HepG2 (cell line): ENCODE results near the gene TPM2. TPM values are rescaled to one million over a fixed set of nuclear protein-coding genes. Genes with fewer than 3 reads are reported as not detected.

ENCODE experiments used
- ATF7-NPFF ChIP-seq: sonication (generic); formaldehyde crosslinking; IDR thresholded peaks from 2 replicates; pipeline ENCODE4 v1.8.1; 2023; ENCODE audit warnings: mild to moderate bottlenecking, low read depth, missing genetic modification reagents, moderate library complexity
- CBFB ChIP-seq: sonication (generic); formaldehyde crosslinking; IDR thresholded peaks from 2 replicates; pipeline ENCODE4 v1.4.0; 2020; ENCODE audit warnings: missing genetic modification reagents
- CSRNP2 ChIP-seq: sonication (generic); formaldehyde crosslinking; conservative IDR thresholded peaks from 2 replicates; pipeline ENCODE4 v1.8.0; 2022; ENCODE audit warnings: low read depth, missing genetic modification reagents
- EP300 ChIP-seq, 3 experiments: sonication (generic) in 1 of 3; formaldehyde crosslinking in 1 of 3; IDR thresholded peaks; 2 replicates each; pipeline versions ENCODE4 v1.5.1 to v1.6.1; 2011 to 2020; ENCODE audit warnings: low read depth in 2 of 3, low read length in 2 of 3, borderline replicate concordance in 1 of 3, improper control_type of control experiment in 1 of 3, mild to moderate bottlenecking in 1 of 3, missing genetic modification reagents in 1 of 3, moderate library complexity in 1 of 3
- FOXA3 ChIP-seq: IDR thresholded peaks from 2 replicates; pipeline ENCODE4 v1.6.1; 2016; ENCODE audit warnings: missing genetic modification reagents, missing compliant biosample characterization
- KDM6A ChIP-seq: IDR thresholded peaks from 2 replicates; pipeline ENCODE4 v1.6.1; 2016; ENCODE audit warnings: low read depth
- NAIF1 ChIP-seq: sonication (generic); formaldehyde crosslinking; IDR thresholded peaks from 2 replicates; pipeline ENCODE4 v1.5.0; 2020; ENCODE audit warnings: mild to moderate bottlenecking, missing genetic modification reagents, borderline replicate concordance
- RFXAP ChIP-seq: sonication (generic); formaldehyde crosslinking; IDR thresholded peaks from 2 replicates; pipeline ENCODE4 v1.4.0; 2020; ENCODE audit warnings: missing genetic modification reagents, borderline replicate concordance
- STAG1 ChIP-seq: sonication (generic); formaldehyde crosslinking; IDR thresholded peaks from 2 replicates; pipeline ENCODE4 v1.4.0; 2020; ENCODE audit warnings: missing genetic modification reagents
- TBP ChIP-seq: sonication (generic); formaldehyde crosslinking; IDR thresholded peaks from 2 replicates; pipeline ENCODE4 v1.5.0; 2020; ENCODE audit warnings: missing genetic modification reagents
- THAP8 ChIP-seq: sonication (generic); formaldehyde crosslinking; IDR thresholded peaks from 2 replicates; pipeline ENCODE4 v1.5.1; 2020; ENCODE audit warnings: missing genetic modification reagents, mild to moderate bottlenecking, borderline replicate concordance
- TMF1 ChIP-seq: sonication (generic); formaldehyde crosslinking; IDR thresholded peaks from 2 replicates; pipeline ENCODE4 v1.8.1; 2022; ENCODE audit warnings: low read depth, missing genetic modification reagents
- YEATS2 ChIP-seq: sonication (generic); formaldehyde crosslinking; IDR thresholded peaks from 2 replicates; pipeline ENCODE4 v1.4.0; 2020; ENCODE audit warnings: missing genetic modification reagents, borderline replicate concordance
- ZBTB1 ChIP-seq: sonication (generic); formaldehyde crosslinking; IDR thresholded peaks from 2 replicates; pipeline ENCODE4 v1.4.0; 2020; ENCODE audit warnings: missing genetic modification reagents, borderline replicate concordance
- ZEB1 ChIP-seq: IDR thresholded peaks from 2 replicates; pipeline ENCODE4 v1.6.1; 2012; ENCODE audit warnings: mild to moderate bottlenecking, low read depth, inconsistent platforms; ENCODE audit not compliant: insufficient replicate concordance
- ZHX1 ChIP-seq: sonication (generic); formaldehyde crosslinking; IDR thresholded peaks from 2 replicates; pipeline ENCODE4 v1.8.1; 2022; ENCODE audit warnings: low read depth, mild to moderate bottlenecking, missing genetic modification reagents
- ZNF101 ChIP-seq: sonication (generic); formaldehyde crosslinking; IDR thresholded peaks from 2 replicates; pipeline ENCODE4 v1.4.0; 2020; ENCODE audit warnings: mild to moderate bottlenecking, low read depth, missing genetic modification reagents, borderline replicate concordance
- ZNF12 ChIP-seq: sonication (generic); formaldehyde crosslinking; IDR thresholded peaks from 2 replicates; pipeline ENCODE4 v1.5.0; 2020; ENCODE audit warnings: missing genetic modification reagents
- ZNF30 ChIP-seq: sonication (generic); formaldehyde crosslinking; IDR thresholded peaks from 2 replicates; pipeline ENCODE4 v1.5.0; 2020; ENCODE audit warnings: mild to moderate bottlenecking, missing genetic modification reagents
- ZNF574 ChIP-seq: sonication (generic); formaldehyde crosslinking; IDR thresholded peaks from 2 replicates; pipeline ENCODE4 v1.4.0; 2020; ENCODE audit warnings: missing genetic modification reagents
- polyA plus RNA-seq, 8 experiments: library from polyadenylated mRNA; depleted of rRNA in 3 of 8; stranded (reverse) in 7 of 8; unstranded in 1 of 8; fragments of >200 nt; fragmentation: Illumina TruSeq in 4 of 8; extraction: Trizol in 4 of 8; gene quantifications; 2 replicates each; pipeline versions ENCODE4 v1.2.1 to v1.2.3, GENCODE V29; 2011 to 2016; ENCODE audit warnings: low read depth in 4 of 8, missing spikeins in 1 of 8, mixed read lengths in 1 of 8; ENCODE audit not compliant: insufficient read depth in 1 of 8
- total RNA-seq, 5 experiments: library from RNA; depleted of rRNA; stranded (reverse); fragments of >200 nt; fragmentation: Illumina TruSeq; extraction: Trizol; gene quantifications; 2 replicates each; pipeline ENCODE4 v1.2.3, GENCODE V29; 2016; ENCODE audit warnings: low read depth in 1 of 5

TPM2 gene
- total and polyA plus RNA-seq, 2 of the 13 experiments (the other 11 are each of a cell fraction or from before 2014, with no cell fraction given) = 3.1 to 10.7 TPM

- TF ChIP-seq ZHX1 (CRISPR knock-in tag) (peak; percentile 80; the same call in 1 of the 2 replicates), THAP8 (peak; percentile 85), CSRNP2 (CRISPR knock-in tag) (peak; percentile 94), RFXAP (CRISPR knock-in tag) (no peak; the same call in 1 of the 2 replicates), ZEB1 (peak; percentile 28), TBP (CRISPR knock-in tag) (no peak; the same call in 1 of the 2 replicates), ZBTB1 (no peak), TMF1 (CRISPR knock-in tag) (peak; percentile 85; the same call in 1 of the 2 replicates), ZNF12 (CRISPR knock-in tag) (no peak), KDM6A (CRISPR knock-in tag) (no peak), NAIF1 (CRISPR knock-in tag) (no peak), ZNF30 (0 out of 2 replicates have a peak, but pooled peaks have one; percentile 21), STAG1 (CRISPR knock-in tag) (peak; percentile 58), YEATS2 (CRISPR knock-in tag) (peak; percentile 65; the same call in 1 of the 2 replicates), CBFB (CRISPR knock-in tag) (peak; percentile 89), ZNF101 (CRISPR knock-in tag) (0 out of 2 replicates have a peak, but pooled peaks have one; percentile 2), FOXA3 (CRISPR knock-in tag) (peak; percentile 56; the same call in 1 of the 2 replicates), ATF7-NPFF (peak; percentile 99), ZNF574 (peak; percentile 96), EP300 (IDR thresholded peaks at IDR 0.05; ENCODE audit: low read depth in 2 of 2, low read length in 2 of 2) (peak in 1 of 2 experiments; percentile 14; a peak in 1 of 4 replicates), EP300 (CRISPR knock-in tag; IDR thresholded peaks at IDR 0.05; ENCODE audit: borderline replicate concordance) (no peak; the same call in 1 of the 2 replicates)
Measured at GRCh38 chr9:35664531-35665470, 24.9 kb downstream of the TPM2 start, which contains the start of gene ARHGEF39 (continued).
